Measurements from ENCODE around the gene ENHO. TPM values are rescaled to one million over a fixed set of nuclear protein-coding genes. Genes with fewer than 3 reads are reported as not detected.

Gene ENHO
- total and polyA plus RNA-seq, 2 of the 8 experiments (the other 6 are each of a cell fraction or from before 2014, with no cell fraction given): 12.2 to 49.4 TPM

- no peak overlapping the region for H3K23ac ChIP-seq (ENCODE audit: insufficient read length)
- 82% methylated on average over 5 of the region's 5 CpGs; no CpG with 5 or more reads in 1 of the 2 experiments for WGBS, 2 experiments (ENCODE audit: extremely low coverage in 1 of 2, insufficient coverage in 1 of 2, insufficient read length in 1 of 2, insufficient replicate concordance in 2 of 2, low coverage in 1 of 2, low lambda C conversion rate in 2 of 2, missing lambda C conversion rate in 1 of 2)
- H3K4ac ChIP-seq (replicated peaks; ENCODE audit: insufficient read length, low read depth, low read length): no peak overlapping the region
- H2BK120ac ChIP-seq (replicated peaks; ENCODE audit: low read depth, low read length): no peak overlapping the region
- POLR2A ChIA-PET (ENCODE audit: partially characterized antibody): no interaction called here
- TF ChIP-seq KDM5A (IDR thresholded peaks at IDR 0.05; ENCODE audit: low read length): no peak
- TF ChIP-seq EGR1 (IDR thresholded peaks at IDR 0.05; ENCODE audit: borderline replicate concordance, low read depth, low read length): no peak
- TF ChIP-seq MAX (IDR thresholded peaks at IDR 0.05): no peak
- TF ChIP-seq POLR2A (IDR thresholded peaks at IDR 0.05; ENCODE audit: control extremely low read depth in 1 of 2, low read depth in 2 of 2, low read length in 2 of 2): no peak
- no peak for TF ChIP-seq SIX5 (IDR thresholded peaks at IDR 0.05; ENCODE audit: low read depth, low read length)
- no peak for TF ChIP-seq SP4 (IDR thresholded peaks at IDR 0.05; ENCODE audit: low read length)
- no peak for TF ChIP-seq CEBPB (IDR thresholded peaks at IDR 0.05; ENCODE audit: low read depth, low read length)
- no peak for TF ChIP-seq EZH2 (IDR thresholded peaks at IDR 0.05; ENCODE audit: low read depth, low read length, severe bottlenecking)
- TF ChIP-seq JUN (IDR thresholded peaks at IDR 0.05; ENCODE audit: low read depth, low read length): no peak
- no peak for TF ChIP-seq POU5F1 (IDR thresholded peaks at IDR 0.05; ENCODE audit: low read depth, low read length)
- no peak overlapping the region for H2BK20ac ChIP-seq (ENCODE audit: low read length)
- no peak overlapping the region for H3K9ac ChIP-seq (replicated peaks in 1 of 4; ENCODE audit: extremely low read depth in 1 of 4, low read depth in 3 of 4, low read length in 3 of 4)
- H3K18ac ChIP-seq (ENCODE audit: extremely low read depth, low read length): no peak overlapping the region
- H3K14ac ChIP-seq (ENCODE audit: insufficient read length): no peak overlapping the region
- H3K56ac ChIP-seq (replicated peaks; ENCODE audit: insufficient read length, low read depth, low read length): no peak overlapping the region
- no peaks in the 10 kb centered on the region for H3K9me3 ChIP-seq (ENCODE audit: insufficient read depth in 2 of 2, low read depth in 1 of 2, low read length in 1 of 2)
- H3K4me1 ChIP-seq (replicated peaks in 1 of 4; ENCODE audit: control insufficient read depth in 3 of 4, insufficient read depth in 4 of 4, low read length in 3 of 4): peaks cover 0 to 2% (median 0%) of the 10 kb centered on the region in 4 experiments; a peak in 1 of 7 replicates
- peaks cover 1 to 5% of the 10 kb centered on the region in 2 experiments for H4K20me1 ChIP-seq (replicated peaks in 1 of 2; ENCODE audit: control insufficient read depth in 1 of 2, insufficient read depth in 2 of 2, low read length in 2 of 2)
- no peak overlapping the region for H2AFZ ChIP-seq (ENCODE audit: low read length)
- no peak overlapping the region for H4K8ac ChIP-seq (ENCODE audit: extremely low read depth, insufficient read depth, low read length)
- H3K4me3 ChIP-seq (ENCODE audit: extremely low read depth in 1 of 4, insufficient read depth in 2 of 4, low read depth in 3 of 4, low read length in 4 of 4): no peak overlapping the region
- H3K79me2 ChIP-seq (ENCODE audit: control insufficient read depth in 1 of 2, insufficient read depth in 2 of 2, low read length in 2 of 2): no peaks in the 10 kb centered on the region
- no peaks in the 10 kb centered on the region for H3K36me3 ChIP-seq (ENCODE audit: control insufficient read depth in 2 of 4, insufficient read depth in 4 of 4, low read length in 3 of 4)
- no peak for FAIRE-seq
- no peaks in the 10 kb centered on the region for H3K23me2 ChIP-seq (ENCODE audit: low read depth, low read length)
- H3K27ac ChIP-seq (ENCODE audit: low read depth, low read length): no peak overlapping the region
- no peak overlapping the region for H4K91ac ChIP-seq (replicated peaks; ENCODE audit: insufficient read length, low read length)
- DNase-seq (ENCODE audit: low read depth in 1 of 2, low spot score in 2 of 2): no peak
- H3K4me2 ChIP-seq (ENCODE audit: insufficient read depth in 1 of 2, low read depth in 2 of 2, low read length in 2 of 2): no peak overlapping the region
- no peaks in the 10 kb centered on the region for H3K79me1 ChIP-seq (ENCODE audit: low read depth, low read length)
- H2BK12ac ChIP-seq (ENCODE audit: low read depth, low read length): no peak overlapping the region
- no peak overlapping the region for H2AK5ac ChIP-seq (ENCODE audit: low read depth, low read length)
- H4K5ac ChIP-seq (ENCODE audit: insufficient read length, low read depth, low read length): no peak overlapping the region
- no peak overlapping the region for H2BK15ac ChIP-seq (ENCODE audit: low read length)
- peaks cover 0 to 10% (median 4%) of the 10 kb centered on the region in 4 experiments; a peak in 3 of 7 replicates for H3K27me3 ChIP-seq (replicated peaks in 1 of 4; ENCODE audit: control insufficient read depth in 3 of 4, extremely low read depth in 1 of 4, insufficient read depth in 3 of 4, low read length in 3 of 4)
- CTCF ChIA-PET (ENCODE audit: partially characterized antibody): interaction anchor here (0.9 to 2.8 kb wide), 8 partner anchors 11 to 140 kb away, joined by 3 to 14 read pairs (median 4); no protein-coding TSS in a partner anchor
- H2BK5ac ChIP-seq (ENCODE audit: low read depth, low read length): no peak overlapping the region
These were observed 21.2 kb upstream of the ENHO start for GRCh38 chr9:34544035-34544434.
